ENCODE measurements around the gene LAD1.

LAD1 gene

DNA sequence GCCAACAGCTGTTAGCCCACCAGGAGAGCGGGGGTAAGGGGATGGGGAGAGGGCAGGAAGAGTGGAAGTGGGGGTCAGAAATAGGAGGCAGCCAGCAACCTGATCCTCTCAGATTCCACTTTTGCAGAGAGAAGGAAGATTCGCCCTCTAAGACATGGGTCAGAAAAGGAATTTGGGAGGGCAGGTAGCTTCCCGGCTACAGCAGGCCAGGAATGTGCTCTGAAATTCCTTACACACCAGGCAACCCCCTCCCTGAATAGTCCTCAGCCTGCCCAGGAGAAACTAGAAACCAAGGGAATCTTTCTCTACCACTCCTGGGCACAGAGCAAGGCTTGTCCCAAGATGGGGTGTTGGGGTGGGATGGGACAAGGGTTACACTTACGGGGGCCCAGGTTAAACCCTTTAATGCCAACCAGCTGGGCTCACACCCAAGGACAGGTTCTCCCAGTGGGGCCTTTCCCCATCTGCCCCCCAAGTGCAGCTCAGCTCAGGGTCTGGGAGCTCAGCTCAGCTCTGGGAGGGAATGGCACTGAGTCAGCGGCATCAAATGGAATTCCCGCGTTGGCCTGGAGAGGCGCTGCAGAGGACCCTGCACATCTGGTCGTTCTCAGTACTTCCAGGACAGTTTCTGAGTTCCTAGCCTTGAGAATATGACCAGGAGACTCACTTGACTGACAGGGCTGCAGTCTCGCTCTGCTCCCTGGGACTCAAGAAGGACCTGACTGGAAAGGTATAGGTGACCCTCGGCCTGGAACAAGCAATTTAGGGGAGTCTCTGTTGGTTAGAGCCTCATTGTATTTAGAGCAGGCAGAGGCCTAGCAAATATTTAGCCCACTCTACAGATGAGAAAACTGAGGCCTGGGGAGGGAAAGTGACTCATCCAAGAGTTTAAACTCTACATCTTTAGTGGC is 22.4 kb downstream of the LAD1 start:
- WGBS, result 16% methylated on average over 11 of the region's 11 CpGs
- peak overlapping the region; percentile 69 for H3K9ac ChIP-seq (ENCODE audit: low read depth, low read length)
- peaks cover 35% of the 10 kb centered on the region for H3K4me1 ChIP-seq (ENCODE audit: insufficient read depth, low read length)
- no peaks in the 10 kb centered on the region for H3K27me3 ChIP-seq (ENCODE audit: insufficient read depth, low read length)
- H3K27ac ChIP-seq (ENCODE audit: low read depth, low read length), result peak overlapping the region; percentile 98
- H3K9me3 ChIP-seq (ENCODE audit: insufficient read depth, low read depth, low read length), result no peaks in the 10 kb centered on the region
- no peaks in the 10 kb centered on the region for H3K36me3 ChIP-seq (ENCODE audit: insufficient read depth, low read length)
- H3K4me3 ChIP-seq (ENCODE audit: low read length), result peak overlapping the region; percentile 36

DNA sequence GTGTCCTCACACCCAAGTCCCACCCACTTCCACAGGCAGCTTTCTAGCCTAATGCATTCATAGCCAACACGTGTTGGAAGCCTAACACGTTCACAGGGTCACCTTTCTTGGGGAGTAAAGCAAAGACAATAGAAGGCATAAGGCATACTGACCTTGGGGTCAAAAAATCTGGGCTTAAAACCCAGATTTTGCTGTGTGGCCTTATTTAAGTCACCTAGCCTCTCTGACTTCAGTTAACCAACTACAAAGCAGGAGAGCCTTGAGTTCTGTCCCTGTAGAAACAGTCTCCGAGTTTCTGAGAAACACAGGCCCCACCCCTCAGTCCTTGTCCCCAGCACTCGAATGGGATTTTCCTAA is 23.0 kb downstream of the LAD1 start:
- Histone ChIP-seq H3K9me3 (ENCODE audit: insufficient read depth, low read depth, low read length) (no peaks in the 10 kb centered on the region), H3K9ac (ENCODE audit: low read depth, low read length) (peak overlapping the region; percentile 69), H3K27ac (ENCODE audit: low read depth, low read length) (peak overlapping the region; percentile 98), H3K4me1 (ENCODE audit: insufficient read depth, low read length) (peaks cover 36% of the 10 kb centered on the region), H3K4me3 (ENCODE audit: low read length) (peak overlapping the region; percentile 20; the same call in 1 of the 2 replicates), H3K27me3 (ENCODE audit: insufficient read depth, low read length) (no peaks in the 10 kb centered on the region), H3K36me3 (ENCODE audit: insufficient read depth, low read length) (no peaks in the 10 kb centered on the region)
- 23% methylated on average over 4 of the region's 4 CpGs for WGBS

DNA sequence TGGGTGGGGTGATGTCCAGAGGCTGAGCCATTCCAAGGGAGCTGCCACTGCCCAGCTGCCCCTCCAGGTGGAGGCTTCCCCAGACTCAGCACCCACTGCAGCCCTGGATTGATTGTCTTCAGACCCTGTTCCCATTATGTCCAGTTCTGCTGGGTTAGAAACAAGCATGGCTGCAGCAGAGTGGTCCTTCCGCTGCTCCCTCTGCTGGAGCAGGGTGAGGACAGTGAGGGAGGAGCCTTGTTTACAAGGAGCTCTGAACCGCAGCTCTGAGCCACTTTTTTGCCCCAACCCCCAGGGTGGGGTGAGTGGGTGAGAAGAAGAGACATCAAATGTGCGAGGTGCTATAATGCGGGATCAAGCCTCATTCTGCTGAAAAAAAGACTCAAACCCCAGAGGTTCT is 24.0 kb downstream of the LAD1 start:
- WGBS, result 81% methylated on average over 4 of the region's 4 CpGs
- Histone ChIP-seq H3K4me1 (ENCODE audit: insufficient read depth, low read length) (peaks cover 36% of the 10 kb centered on the region), H3K27me3 (ENCODE audit: insufficient read depth, low read length) (no peaks in the 10 kb centered on the region), H3K9me3 (ENCODE audit: insufficient read depth, low read depth, low read length) (no peaks in the 10 kb centered on the region), H3K4me3 (ENCODE audit: low read length) (no peak overlapping the region), H3K9ac (ENCODE audit: low read depth, low read length) (no peak overlapping the region), H3K36me3 (ENCODE audit: insufficient read depth, low read length) (no peaks in the 10 kb centered on the region), H3K27ac (ENCODE audit: low read depth, low read length) (peak overlapping the region; percentile 98; the same call in 1 of the 2 replicates)

DNA sequence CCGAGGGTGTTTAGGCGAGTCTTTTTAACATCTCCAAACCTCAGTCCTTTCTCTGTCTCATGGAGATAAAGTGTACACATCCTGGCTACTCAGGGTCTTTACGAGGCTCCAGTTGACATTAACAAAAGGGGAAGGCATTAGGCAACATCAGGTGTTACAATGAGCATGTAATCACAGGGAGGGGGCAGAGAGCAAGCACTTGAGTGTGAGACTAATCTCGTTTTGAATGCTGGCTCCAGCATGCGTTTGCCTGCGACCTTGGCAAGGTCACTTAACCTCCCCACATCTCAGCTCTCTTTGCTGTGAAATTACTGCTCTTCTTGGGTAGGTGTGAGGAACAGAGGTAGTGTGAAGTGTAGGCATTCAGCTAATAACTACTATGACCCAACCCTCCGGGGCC is 24.8 kb downstream of the LAD1 start:
- Histone ChIP-seq H3K36me3 (ENCODE audit: insufficient read depth, low read length) (no peaks in the 10 kb centered on the region), H3K9ac (ENCODE audit: low read depth, low read length) (no peak overlapping the region), H3K4me3 (ENCODE audit: low read length) (no peak overlapping the region), H3K4me1 (ENCODE audit: insufficient read depth, low read length) (peaks cover 36% of the 10 kb centered on the region), H3K27ac (ENCODE audit: low read depth, low read length) (no peak overlapping the region), H3K27me3 (ENCODE audit: insufficient read depth, low read length) (no peaks in the 10 kb centered on the region), H3K9me3 (ENCODE audit: insufficient read depth, low read depth, low read length) (no peaks in the 10 kb centered on the region)
- WGBS, result 72% methylated on average over 7 of the region's 7 CpGs

DNA sequence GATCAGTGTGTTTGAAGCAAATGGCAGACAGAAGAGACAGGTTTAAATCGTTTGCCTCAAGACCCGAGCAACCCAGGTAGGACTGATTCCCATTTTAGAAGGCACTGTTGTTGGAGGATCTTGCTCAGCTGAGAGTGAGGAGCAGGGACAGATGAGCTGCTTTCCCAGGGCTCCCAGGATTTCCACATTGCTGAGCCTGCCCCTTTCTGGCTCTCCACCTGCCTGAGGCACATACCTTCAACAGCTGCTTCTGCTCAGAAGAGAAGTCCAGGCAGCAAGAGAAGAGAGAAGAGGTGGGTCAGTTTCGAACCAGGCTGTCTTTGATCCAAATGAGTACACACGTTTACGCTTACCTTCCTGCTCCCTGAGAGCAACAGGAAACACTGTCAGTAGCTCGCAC is 27.3 kb downstream of the LAD1 start:
- Histone ChIP-seq H3K27me3 (ENCODE audit: insufficient read depth, low read length) (no peaks in the 10 kb centered on the region), H3K4me1 (ENCODE audit: insufficient read depth, low read length) (peaks cover 27% of the 10 kb centered on the region), H3K36me3 (ENCODE audit: insufficient read depth, low read length) (no peaks in the 10 kb centered on the region), H3K4me3 (ENCODE audit: low read length) (no peak overlapping the region), H3K27ac (ENCODE audit: low read depth, low read length) (no peak overlapping the region), H3K9me3 (ENCODE audit: insufficient read depth, low read depth, low read length) (no peaks in the 10 kb centered on the region), H3K9ac (ENCODE audit: low read depth, low read length) (no peak overlapping the region)
- WGBS, result 88% methylated on average over 6 of the region's 6 CpGs

DNA sequence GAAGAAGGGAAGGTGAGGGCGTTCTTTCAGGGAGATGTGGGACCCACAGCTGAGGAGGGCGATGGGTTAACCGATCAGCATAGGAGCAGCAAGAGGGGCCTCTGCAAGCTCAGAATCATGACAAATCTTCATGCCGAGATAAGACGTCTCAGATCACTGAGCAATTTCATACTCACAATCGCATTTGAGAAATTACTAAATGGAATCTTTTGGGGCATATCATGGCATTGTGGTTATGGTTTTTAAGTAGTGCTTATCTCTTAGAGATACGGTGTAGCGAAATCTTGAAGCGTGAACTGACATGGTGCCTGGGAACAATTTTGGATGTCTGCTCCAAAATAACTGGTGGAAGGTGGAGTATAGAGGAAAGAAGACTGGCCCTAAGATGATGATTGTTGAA is 27.8 kb downstream of the LAD1 start:
- H3K4me3 ChIP-seq (ENCODE audit: low read length), result no peak overlapping the region
- H3K9ac ChIP-seq (ENCODE audit: low read depth, low read length), result no peak overlapping the region
- no peak overlapping the region for H3K27ac ChIP-seq (ENCODE audit: low read depth, low read length)
- H3K36me3 ChIP-seq (ENCODE audit: insufficient read depth, low read length), result no peaks in the 10 kb centered on the region
- no peaks in the 10 kb centered on the region for H3K27me3 ChIP-seq (ENCODE audit: insufficient read depth, low read length)
- H3K4me1 ChIP-seq (ENCODE audit: insufficient read depth, low read length), result peaks cover 26% of the 10 kb centered on the region
- WGBS, result 94% methylated on average over 9 of the region's 9 CpGs
- H3K9me3 ChIP-seq (ENCODE audit: insufficient read depth, low read depth, low read length), result no peaks in the 10 kb centered on the region

DNA sequence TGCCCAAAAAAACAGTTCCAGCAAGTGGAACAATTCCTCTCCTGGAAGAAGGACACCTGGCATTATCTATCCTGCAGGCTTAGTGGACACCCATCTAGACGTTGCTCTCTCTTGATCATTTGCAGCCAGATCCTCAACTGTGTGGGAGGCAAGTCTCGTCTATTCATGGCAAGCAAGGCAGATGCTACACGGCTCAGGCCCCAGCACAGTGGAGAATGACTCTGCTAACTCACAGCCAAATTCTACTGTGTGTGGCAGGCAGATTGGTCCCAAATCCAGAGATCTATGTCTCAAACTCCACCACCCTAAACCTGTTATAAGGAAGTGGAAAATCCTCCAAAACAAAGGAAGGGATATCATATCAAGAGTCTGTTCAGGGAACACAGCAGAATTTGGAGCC is 28.6 kb downstream of the LAD1 start:
- peaks cover 18% of the 10 kb centered on the region for H3K4me1 ChIP-seq (ENCODE audit: insufficient read depth, low read length)
- H3K9ac ChIP-seq (ENCODE audit: low read depth, low read length), result no peak overlapping the region
- no peak overlapping the region for H3K27ac ChIP-seq (ENCODE audit: low read depth, low read length)
- no peaks in the 10 kb centered on the region for H3K27me3 ChIP-seq (ENCODE audit: insufficient read depth, low read length)
- H3K36me3 ChIP-seq (ENCODE audit: insufficient read depth, low read length), result no peaks in the 10 kb centered on the region
- H3K9me3 ChIP-seq (ENCODE audit: insufficient read depth, low read depth, low read length), result no peaks in the 10 kb centered on the region
- no peak overlapping the region for H3K4me3 ChIP-seq (ENCODE audit: low read length)
- 82% methylated on average over 3 of the region's 3 CpGs for WGBS

DNA sequence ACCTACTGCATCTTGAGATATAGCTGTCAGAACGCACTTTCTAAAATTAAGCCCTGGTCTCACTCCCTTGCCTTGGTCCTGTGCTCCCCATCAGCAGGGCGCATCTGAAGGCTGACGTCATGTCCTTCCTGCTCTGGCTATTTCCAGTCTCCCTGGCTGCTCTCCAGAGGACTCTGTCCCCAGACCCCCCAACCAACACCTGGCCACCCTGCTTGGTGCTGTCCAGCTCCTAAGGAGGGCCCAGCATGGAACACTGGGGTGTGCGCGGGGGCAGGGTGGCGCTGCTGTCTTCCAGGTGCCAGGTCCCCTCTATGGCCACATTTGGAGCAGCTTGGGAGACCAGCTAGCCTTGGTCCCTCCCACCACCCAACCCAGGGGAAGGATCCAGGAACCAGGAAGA is 29.9 kb downstream of the LAD1 start:
- Histone ChIP-seq H3K4me3 (ENCODE audit: low read length) (no peak overlapping the region), H3K27me3 (ENCODE audit: insufficient read depth, low read length) (no peaks in the 10 kb centered on the region), H3K9me3 (ENCODE audit: insufficient read depth, low read depth, low read length) (no peaks in the 10 kb centered on the region), H3K36me3 (ENCODE audit: insufficient read depth, low read length) (no peaks in the 10 kb centered on the region), H3K27ac (ENCODE audit: low read depth, low read length) (no peak overlapping the region), H3K9ac (ENCODE audit: low read depth, low read length) (no peak overlapping the region), H3K4me1 (ENCODE audit: insufficient read depth, low read length) (peaks cover 6% of the 10 kb centered on the region)
- WGBS, result 94% methylated on average over 6 of the region's 6 CpGs

DNA sequence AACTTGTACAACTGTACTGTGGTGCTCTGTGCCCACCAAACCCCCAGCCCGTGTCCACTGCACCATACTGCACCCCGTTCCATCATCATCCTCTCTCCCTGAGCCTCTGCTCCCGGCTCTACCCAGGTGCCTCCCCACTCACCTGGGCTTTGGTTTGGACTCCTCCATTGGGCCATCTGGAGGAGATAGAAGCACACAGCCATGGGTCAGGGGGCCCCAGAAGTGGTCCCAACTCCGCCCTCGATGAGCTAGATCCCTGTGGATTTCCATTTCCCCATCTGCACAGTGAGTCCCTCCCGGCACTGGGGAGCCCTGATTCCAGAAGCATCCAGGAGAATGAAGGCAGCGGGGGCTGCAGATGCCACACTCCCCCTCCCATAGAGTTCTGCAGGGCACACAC is 32.4 kb downstream of the LAD1 start:
- no peaks in the 10 kb centered on the region for H3K27me3 ChIP-seq (ENCODE audit: insufficient read depth, low read length)
- no peak overlapping the region for H3K4me3 ChIP-seq (ENCODE audit: low read length)
- peaks cover under 1% of the 10 kb centered on the region; the same call in 1 of the 2 replicates for H3K4me1 ChIP-seq (ENCODE audit: insufficient read depth, low read length)
- WGBS, result 80% methylated on average over 7 of the region's 7 CpGs
- no peaks in the 10 kb centered on the region for H3K36me3 ChIP-seq (ENCODE audit: insufficient read depth, low read length)
- H3K9me3 ChIP-seq (ENCODE audit: insufficient read depth, low read depth, low read length), result no peaks in the 10 kb centered on the region
- no peak overlapping the region for H3K27ac ChIP-seq (ENCODE audit: low read depth, low read length)
- H3K9ac ChIP-seq (ENCODE audit: low read depth, low read length), result no peak overlapping the region

DNA sequence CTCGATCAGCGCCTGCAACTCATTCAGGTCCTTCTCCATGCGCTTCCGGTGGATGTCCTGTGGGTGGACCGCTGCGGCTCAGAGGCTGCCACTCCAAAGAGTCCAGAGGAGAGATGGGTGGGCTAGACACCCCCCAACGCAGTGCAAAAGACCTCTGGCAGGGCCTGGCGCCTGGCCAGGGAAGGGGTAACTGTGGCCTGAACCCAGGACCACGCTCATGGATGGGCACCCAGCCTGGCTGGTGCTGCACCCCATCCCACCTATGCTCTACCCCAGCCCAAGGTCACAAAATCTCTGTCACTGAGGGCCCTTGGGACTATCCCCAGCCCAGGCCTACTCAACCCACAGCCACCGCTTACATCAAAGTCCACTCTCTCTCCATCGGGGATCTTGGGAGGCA is 33.9 kb downstream of the LAD1 start:
- Histone ChIP-seq H3K4me3 (ENCODE audit: low read length) (no peak overlapping the region), H3K27ac (ENCODE audit: low read depth, low read length) (no peak overlapping the region), H3K4me1 (ENCODE audit: insufficient read depth, low read length) (no peaks in the 10 kb centered on the region), H3K36me3 (ENCODE audit: insufficient read depth, low read length) (no peaks in the 10 kb centered on the region), H3K9ac (ENCODE audit: low read depth, low read length) (no peak overlapping the region), H3K9me3 (ENCODE audit: insufficient read depth, low read depth, low read length) (no peaks in the 10 kb centered on the region), H3K27me3 (ENCODE audit: insufficient read depth, low read length) (no peaks in the 10 kb centered on the region)
- 87% methylated on average over 11 of the region's 11 CpGs for WGBS

DNA sequence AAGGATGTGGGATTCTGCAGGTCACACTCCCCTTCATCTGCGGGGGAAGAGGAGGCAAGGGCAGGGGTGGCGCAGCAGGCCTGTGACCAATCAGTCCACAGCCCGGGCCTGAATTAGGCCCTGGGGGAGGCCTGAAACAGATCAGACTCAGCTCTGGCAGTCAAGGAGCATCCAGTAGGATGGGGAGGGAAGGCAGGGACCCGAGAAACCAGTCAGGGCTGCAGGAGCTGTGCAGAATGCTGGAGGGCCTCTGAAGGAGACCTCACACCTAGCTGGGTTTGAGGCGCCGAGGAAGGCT is 34.4 kb downstream of the LAD1 start:
- H3K9ac ChIP-seq (ENCODE audit: low read depth, low read length), result no peak overlapping the region
- no peak overlapping the region for H3K4me3 ChIP-seq (ENCODE audit: low read length)
- H3K4me1 ChIP-seq (ENCODE audit: insufficient read depth, low read length), result no peaks in the 10 kb centered on the region
- H3K36me3 ChIP-seq (ENCODE audit: insufficient read depth, low read length), result no peaks in the 10 kb centered on the region
- 93% methylated on average over 6 of the region's 6 CpGs for WGBS
- no peaks in the 10 kb centered on the region for H3K9me3 ChIP-seq (ENCODE audit: insufficient read depth, low read depth, low read length)
- H3K27ac ChIP-seq (ENCODE audit: low read depth, low read length), result no peak overlapping the region
- no peaks in the 10 kb centered on the region for H3K27me3 ChIP-seq (ENCODE audit: insufficient read depth, low read length)

DNA sequence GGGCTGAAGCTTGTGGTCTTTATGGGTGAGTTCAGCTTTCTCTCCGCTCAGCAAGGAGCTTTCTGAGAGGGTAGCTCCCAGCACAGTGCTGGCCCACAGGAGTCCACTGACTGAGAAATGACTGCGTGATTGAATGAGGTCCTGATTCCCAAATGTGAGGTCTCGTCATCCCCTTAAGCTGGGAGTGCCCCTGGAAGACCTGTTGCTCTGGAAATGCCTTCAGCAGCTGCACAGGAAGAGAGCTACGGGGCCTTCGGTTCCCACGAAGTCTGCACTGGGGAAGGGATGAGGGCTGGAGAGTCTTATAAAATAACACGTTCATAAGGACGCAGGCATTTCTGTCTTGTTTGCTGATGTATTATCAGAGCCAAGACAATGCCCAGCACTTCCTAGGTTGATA is 35.7 kb downstream of the LAD1 start:
- Histone ChIP-seq H3K9me3 (ENCODE audit: insufficient read depth, low read depth, low read length) (no peaks in the 10 kb centered on the region), H3K27me3 (ENCODE audit: insufficient read depth, low read length) (no peaks in the 10 kb centered on the region), H3K27ac (ENCODE audit: low read depth, low read length) (no peak overlapping the region), H3K9ac (ENCODE audit: low read depth, low read length) (no peak overlapping the region), H3K4me3 (ENCODE audit: low read length) (no peak overlapping the region), H3K36me3 (ENCODE audit: insufficient read depth, low read length) (no peaks in the 10 kb centered on the region), H3K4me1 (ENCODE audit: insufficient read depth, low read length) (peaks cover 4% of the 10 kb centered on the region; the same call in 1 of the 2 replicates)
- WGBS, result 93% methylated on average over 8 of the region's 8 CpGs
